HepG2 (cell line): ENCODE data around the gene FLT3LG.

Source experiments
- AHR ChIP-seq: IDR thresholded peaks from 2 replicates; pipeline ENCODE4 v1.6.1; 2018; ENCODE audit warnings: missing genetic modification reagents, missing compliant biosample characterization
- ASH2L ChIP-seq: fragments of 300-600, 200-600 bp; sonication (generic); IDR thresholded peaks from 2 replicates; pipeline ENCODE4 v1.7.0; 2017; ENCODE audit warnings: low read depth, mild to moderate bottlenecking, moderate library complexity, mixed read lengths, low read length; ENCODE audit not compliant: insufficient read length
- ATF7 ChIP-seq, 2 experiments: fragments of 450-650 bp in 1 of 2; sonication (generic) in 1 of 2; formaldehyde crosslinking in 1 of 2; IDR thresholded peaks; 2 replicates each; pipeline versions ENCODE4 v1.4.0 to v1.6.1; 2016 to 2020; ENCODE audit warnings: antibody characterized with exemption in 1 of 2, mild to moderate bottlenecking in 1 of 2, missing genetic modification reagents in 1 of 2
- NR2F1 ChIP-seq, 2 experiments: fragments of 450-650 bp in 1 of 2; formaldehyde crosslinking in 1 of 2; IDR thresholded peaks; 2 replicates each; pipeline versions ENCODE4 v1.5.0 to v1.6.1; 2016 to 2020; ENCODE audit warnings: mild to moderate bottlenecking in 1 of 2, missing compliant biosample characterization in 1 of 2, missing genetic modification reagents in 1 of 2, moderate library complexity in 1 of 2
- SMAD1 ChIP-seq: sonication (generic); formaldehyde crosslinking; IDR thresholded peaks from 2 replicates; pipeline ENCODE4 v1.4.0; 2020; ENCODE audit warnings: missing genetic modification reagents, low read depth, mild to moderate bottlenecking, borderline replicate concordance
- TBP ChIP-seq: sonication (generic); formaldehyde crosslinking; IDR thresholded peaks from 2 replicates; pipeline ENCODE4 v1.5.0; 2020; ENCODE audit warnings: missing genetic modification reagents
- TMF1 ChIP-seq: sonication (generic); formaldehyde crosslinking; IDR thresholded peaks from 2 replicates; pipeline ENCODE4 v1.8.1; 2022; ENCODE audit warnings: low read depth, missing genetic modification reagents
- ZNF510 ChIP-seq: sonication (generic); formaldehyde crosslinking; IDR thresholded peaks from 2 replicates; pipeline ENCODE4 v1.4.0; 2020; ENCODE audit warnings: low read depth, mild to moderate bottlenecking, missing genetic modification reagents
- TF ChIP-seq, protein P1 (sequence below): sonication (generic); formaldehyde crosslinking; IDR thresholded peaks from 2 replicates; pipeline ENCODE4 v1.4.0; 2020; ENCODE audit warnings: missing genetic modification reagents
- TF ChIP-seq, protein P2 (sequence below): sonication (generic); formaldehyde crosslinking; IDR thresholded peaks from 2 replicates; pipeline ENCODE4 v1.4.0; 2020; ENCODE audit warnings: mild to moderate bottlenecking, missing genetic modification reagents

DNA sequence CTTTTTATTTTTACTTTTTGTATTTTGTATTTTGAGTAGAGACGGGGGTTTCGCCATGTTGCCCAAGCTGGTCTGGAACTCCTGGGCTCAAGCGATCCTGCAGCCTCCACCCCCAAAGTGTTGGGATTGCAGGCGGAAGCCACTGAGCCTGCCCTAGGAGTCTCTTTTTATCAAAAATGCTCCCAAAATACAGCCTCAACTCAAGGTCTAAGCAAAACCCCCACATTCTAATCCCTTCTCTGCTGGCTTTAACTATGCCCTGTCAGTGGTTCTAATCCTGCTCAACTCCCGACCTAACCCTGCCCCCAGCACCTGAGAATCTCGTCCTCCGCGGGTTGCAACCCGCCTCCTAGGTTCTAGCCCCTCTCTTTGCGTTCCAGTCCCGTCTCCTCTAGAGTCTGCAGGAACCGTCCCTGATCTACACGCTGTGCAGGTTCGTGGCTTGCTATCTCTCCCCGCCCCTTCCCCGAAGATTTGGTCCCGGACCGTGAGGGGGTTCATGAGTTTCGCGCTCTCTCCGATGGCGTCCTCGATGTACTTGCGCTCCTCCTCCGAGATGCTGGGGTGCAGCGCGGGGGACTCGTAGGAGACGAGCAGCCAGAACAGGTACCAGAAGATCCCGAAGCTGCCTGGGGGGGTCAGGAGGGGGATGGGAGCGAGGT lies 40.6 kb upstream of the FLT3LG start:
- TF ChIP-seq, protein P1, sequence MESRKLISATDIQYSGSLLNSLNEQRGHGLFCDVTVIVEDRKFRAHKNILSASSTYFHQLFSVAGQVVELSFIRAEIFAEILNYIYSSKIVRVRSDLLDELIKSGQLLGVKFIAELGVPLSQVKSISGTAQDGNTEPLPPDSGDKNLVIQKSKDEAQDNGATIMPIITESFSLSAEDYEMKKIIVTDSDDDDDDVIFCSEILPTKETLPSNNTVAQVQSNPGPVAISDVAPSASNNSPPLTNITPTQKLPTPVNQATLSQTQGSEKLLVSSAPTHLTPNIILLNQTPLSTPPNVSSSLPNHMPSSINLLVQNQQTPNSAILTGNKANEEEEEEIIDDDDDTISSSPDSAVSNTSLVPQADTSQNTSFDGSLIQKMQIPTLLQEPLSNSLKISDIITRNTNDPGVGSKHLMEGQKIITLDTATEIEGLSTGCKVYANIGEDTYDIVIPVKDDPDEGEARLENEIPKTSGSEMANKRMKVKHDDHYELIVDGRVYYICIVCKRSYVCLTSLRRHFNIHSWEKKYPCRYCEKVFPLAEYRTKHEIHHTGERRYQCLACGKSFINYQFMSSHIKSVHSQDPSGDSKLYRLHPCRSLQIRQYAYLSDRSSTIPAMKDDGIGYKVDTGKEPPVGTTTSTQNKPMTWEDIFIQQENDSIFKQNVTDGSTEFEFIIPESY, result no peak
- TF ChIP-seq ASH2L, result no peak
- no peak for TF ChIP-seq AHR (CRISPR knock-in tag)
- TF ChIP-seq SMAD1 (CRISPR knock-in tag), result no peak
- TF ChIP-seq NR2F1 (CRISPR knock-in tag; IDR thresholded peaks at IDR 0.05), result no peak
- TF ChIP-seq ZNF510 (CRISPR knock-in tag), result no peak
- TF ChIP-seq TMF1 (CRISPR knock-in tag), result no peak
- TF ChIP-seq, protein P2, sequence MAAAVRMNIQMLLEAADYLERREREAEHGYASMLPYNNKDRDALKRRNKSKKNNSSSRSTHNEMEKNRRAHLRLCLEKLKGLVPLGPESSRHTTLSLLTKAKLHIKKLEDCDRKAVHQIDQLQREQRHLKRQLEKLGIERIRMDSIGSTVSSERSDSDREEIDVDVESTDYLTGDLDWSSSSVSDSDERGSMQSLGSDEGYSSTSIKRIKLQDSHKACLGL (CRISPR knock-in tag), result no peak
- no peak for TF ChIP-seq ATF7 (IDR thresholded peaks at IDR 0.05)
- TF ChIP-seq ATF7 (CRISPR knock-in tag; IDR thresholded peaks at IDR 0.05), result no peak
- TF ChIP-seq TBP (CRISPR knock-in tag), result no peak
